Epidermal melanocyte (primary cell): ENCODE data around the gene LHFPL6.

Experiments
- DNase-seq: peaks from one replicate; pipeline ENCODE4 v3.0.0; 2011; ENCODE audit warnings: low spot score; ENCODE audit not compliant: insufficient read length

LHFPL6 gene

DNA sequence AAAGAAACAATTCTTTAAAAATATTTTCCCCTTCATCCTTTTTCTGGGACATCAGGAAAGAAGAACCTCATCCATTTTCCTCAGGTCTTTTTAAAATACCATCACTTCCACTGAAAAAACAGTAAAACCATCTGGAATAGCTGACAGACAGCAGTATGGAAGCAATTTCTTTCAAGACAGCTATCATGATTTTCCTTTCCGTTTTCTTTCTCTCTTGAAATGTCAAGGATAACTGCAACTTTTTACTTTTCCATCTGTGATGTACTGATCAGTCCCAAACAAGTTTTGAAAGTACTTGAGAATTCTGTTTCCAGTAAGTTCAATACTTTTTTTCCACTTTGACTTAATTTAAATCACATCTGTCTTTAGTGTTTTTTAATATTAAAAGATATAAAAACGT lies 211.2 kb downstream of the LHFPL6 start:
- no peak for DNase-seq

DNA sequence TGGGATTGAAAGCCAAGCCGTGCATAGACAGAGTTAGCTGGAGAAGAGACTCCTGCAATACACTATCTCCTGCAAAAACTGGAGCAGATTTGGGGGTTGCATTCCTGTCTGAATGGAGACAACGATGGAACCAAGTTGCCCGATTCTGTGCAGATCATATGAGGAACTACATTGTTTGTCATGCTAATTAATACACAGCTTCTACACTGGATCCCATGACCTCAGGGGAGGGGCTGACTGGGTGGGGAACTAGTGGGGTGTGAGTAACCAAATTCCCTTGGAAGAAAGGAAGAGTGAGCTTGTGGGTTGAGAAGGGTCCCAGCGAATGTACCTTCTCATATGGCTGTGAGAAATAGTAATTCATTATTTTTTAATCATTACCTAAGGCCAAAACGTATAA lies 214.0 kb downstream of the LHFPL6 start:
- DNase-seq = no peak

DNA sequence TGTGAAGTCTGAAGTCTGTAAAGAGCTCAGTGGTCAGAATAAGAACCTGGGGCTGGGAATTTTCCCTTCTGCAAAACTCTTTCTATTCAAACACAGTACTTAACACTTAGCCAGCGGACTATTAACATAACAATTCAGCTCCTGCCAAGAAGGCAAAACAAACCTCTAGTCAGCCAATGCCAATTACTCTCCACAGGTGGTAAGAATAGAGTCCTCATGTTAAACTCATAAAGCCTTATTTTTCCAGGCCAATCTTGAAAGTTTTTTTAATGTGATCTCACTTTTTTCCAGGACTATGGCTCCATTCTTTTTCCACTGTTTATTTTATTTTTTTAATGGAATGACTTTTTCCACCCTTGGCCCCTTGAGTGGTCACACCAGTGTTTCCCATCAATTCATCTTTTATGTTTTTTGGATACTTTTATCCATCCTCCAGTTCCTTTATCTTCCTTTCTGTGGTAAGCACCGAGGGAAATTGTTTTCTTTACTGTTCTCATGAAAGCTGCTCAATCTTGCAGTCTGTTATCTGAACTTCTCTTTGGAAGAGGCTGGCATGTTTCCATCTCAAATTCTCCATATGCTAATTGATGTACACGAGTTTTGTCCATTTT lies 217.3 kb downstream of the LHFPL6 start:
- DNase-seq = no peak

DNA sequence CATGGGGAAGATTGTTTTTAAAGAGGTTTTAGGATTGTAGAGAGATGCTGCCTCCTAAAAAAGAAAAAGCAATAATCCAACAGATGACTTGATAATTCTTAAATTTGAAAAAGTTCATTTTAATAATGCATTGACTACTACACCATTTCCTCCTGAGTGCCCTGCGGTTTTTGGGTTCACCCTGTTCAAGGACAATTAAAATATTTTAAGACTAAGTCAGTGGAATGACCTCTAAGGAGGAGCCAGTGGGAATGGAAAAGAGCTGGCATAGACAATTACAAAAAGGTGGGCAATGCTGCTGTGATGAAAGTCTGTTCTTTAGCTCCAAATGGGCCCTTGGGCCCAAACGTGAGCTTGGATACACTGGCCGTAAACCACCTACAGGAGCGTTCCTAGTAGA lies 217.8 kb downstream of the LHFPL6 start:
- DNase-seq = no peak

DNA sequence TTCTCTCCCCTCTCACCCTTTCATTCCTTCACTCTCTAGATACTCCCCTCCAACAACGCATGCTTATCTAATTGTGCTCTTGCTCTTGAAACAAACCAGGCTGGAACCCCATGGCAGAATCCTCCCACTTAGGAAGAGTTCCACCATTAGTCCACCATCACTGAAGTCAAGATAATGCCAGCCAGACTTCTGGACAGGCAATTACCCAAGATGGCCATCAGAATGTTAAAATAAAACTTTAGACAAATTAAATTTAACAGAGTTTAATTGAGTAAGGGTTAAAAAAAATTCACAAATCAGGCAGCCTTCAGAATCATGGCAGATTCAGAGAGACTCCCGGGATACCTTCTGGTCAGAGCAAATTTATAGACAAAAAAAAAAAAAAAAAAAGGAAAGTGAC lies 221.5 kb downstream of the LHFPL6 start:
- DNase-seq = no peak

DNA sequence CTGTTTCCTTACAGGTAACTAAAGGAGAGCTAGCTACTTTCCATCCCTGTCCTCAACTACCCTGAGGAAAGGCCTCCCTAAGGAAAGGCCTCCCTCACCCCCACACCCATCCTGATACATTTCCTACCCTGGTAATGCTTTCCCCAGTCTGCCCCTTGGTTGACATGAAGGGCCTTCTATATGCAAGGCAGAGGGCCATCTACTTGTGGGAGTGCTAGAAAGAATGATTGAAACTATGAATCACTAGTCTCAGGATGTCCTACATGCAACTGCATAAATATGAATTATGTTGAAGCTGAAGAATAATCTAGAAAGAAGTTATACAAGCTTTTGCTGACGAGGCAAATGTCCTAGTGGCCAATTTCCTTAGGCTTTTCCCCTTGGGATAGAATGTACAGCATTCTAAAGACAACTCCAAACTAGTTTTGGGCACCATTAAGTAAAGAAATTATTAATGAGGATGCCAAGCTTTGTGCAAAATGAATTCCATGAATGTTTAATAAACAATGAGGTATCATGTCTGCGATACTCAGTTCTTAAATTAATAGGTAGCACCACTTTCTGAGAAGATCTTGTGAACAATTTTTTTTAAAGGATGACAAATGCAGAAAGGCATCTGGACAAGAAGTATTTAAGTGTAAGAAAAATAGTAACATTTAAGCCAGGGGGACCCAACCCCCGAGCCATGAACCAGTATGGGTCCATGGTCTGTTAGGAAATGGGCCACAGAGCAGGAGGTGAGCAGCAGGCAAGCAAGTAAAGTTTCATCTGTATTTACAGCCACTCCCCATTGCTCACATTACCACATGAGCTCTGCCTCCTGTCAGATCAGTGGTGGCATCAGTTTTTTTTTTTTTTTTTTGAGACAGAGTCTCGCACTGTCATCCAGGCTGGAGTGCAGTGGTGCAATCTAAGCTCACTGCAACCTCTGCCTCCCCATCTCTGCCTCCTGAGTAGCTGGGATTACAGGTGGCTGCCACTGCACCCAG lies 223.0 kb downstream of the LHFPL6 start:
- DNase-seq = no peak

DNA sequence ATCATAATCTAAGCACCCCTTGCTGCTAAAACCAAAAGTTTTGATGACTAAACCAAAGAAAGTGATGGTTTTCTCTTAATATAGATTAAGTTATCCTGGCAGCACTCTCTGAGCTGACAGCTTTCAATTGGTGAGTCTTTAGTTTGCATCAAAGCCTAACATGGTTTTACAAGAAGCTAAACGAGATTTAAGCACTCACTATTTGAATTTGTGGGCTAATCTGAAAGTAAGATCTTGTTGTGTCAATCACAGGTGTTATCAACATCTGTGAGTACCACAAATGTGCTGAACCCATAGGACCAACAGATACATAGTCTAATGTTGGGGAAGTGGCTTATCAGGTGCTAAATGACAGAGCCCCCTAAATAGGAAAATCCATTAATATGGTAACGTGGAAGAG lies 223.9 kb downstream of the LHFPL6 start:
- DNase-seq = no peak

DNA sequence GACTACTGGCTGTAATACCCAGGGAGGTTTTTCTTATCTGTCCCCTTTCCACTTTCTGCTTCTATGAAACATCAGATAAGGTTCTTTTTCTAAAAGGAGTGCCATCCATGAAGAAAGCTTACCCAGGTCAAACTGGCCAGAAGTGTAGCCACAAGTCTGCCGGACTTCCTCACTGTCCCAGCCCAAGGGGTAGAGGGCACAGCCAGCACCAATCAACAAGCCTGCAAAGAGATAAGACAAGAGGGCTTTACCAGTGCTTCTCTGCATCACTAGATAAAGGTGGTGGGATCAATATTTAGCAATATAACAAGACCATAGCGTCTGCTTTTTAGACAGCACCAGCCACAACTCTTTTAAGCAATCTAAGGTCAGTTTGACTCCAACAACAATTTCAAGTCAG lies 224.7 kb downstream of the LHFPL6 start:
- DNase-seq = no peak

DNA sequence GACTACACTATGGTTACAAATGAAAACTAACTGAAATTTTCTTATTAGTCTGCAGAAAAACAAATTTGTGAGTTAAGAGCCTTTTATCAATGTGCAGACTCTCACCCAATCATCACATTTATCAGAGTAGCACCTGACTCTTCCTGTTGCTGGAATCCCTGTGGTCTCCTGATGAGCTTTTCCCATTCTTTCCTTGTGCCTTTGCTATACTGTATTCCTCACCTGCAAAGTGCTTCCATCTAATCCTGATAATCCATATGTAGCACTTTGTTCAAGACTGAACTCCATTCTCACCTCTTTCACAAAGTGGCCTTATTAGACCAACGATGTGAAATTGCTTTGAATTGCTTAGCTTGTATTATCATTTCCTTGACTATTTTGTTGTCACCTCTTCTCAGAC lies 225.3 kb downstream of the LHFPL6 start:
- no peak for DNase-seq

DNA sequence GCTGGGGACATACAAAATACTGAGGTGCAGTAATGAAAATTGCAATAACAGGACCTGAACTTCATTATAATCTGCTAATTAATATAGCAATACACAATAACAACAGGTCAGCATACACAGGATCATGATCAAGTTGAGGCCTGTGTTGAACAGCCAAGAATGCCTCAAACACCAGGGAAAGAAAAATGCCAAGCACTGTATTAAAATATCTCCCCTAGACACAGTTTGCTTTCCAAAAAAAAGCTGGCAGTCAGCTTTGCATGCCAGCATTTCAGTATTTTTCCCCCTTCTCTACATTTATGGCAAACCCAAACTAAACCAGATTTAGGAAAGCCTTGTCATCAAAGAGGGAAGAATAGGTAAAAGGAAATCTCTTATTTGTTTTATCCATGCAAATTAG lies 226.9 kb downstream of the LHFPL6 start:
- DNase-seq = no peak

DNA sequence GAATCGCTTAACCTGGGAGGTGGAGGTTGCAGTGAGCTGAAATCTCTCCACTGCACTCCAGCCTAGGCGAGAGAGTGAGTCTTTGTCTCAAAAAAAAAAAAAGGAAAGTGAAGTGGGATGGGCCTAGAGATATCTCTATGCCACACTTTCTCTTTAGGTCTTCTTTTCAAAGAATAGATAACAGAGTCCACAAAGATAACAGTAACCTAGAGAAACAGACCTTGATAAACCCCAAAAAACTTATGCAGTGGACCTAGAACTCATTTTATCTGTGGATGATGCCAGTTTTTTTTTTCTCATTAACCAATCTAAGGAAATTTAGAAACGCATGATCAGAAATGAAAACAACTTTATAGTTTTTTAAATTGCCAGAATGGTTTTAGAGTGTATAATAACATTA lies 227.4 kb downstream of the LHFPL6 start:
- DNase-seq = no peak

DNA sequence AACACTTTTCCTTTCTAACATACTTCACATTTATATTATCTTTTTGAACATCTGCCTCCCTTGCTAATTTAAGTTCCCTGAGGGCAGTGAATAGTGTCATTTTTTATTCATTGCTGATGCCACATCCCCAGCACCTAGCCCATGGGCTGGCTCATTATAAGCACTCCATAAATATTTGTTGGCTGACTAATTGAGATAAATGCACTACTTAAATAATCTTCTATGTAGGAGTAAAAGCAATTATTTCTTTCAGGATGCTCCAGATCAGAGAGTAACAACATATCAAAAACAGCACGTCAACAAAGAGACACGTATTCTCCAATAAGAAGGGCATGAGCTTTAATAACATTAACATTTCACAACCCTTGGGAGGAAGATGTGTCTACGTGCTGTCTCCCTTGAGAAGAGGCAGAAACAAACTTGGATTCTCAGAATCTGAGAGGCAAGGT lies 228.2 kb downstream of the LHFPL6 start:
- DNase-seq = no peak

DNA sequence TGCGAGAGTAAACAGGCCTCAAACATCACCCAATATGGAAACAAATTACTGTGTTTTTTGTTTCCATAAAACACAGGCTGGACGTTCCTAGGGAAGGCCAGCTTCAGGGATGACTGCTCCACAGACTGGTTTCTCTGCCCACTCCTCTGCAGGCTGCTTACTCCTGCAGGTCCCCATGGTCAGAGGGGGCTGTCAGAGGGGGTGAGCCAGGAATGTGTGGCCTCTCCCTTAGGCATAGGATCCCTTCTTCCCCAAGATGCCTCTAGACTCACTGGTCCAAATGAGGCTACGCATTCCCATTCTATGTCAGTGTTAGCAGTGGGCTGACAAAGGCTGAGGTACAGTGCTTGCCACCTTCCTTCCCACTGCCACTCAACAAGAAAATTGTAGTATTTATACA lies 229.8 kb downstream of the LHFPL6 start:
- DNase-seq = no peak

DNA sequence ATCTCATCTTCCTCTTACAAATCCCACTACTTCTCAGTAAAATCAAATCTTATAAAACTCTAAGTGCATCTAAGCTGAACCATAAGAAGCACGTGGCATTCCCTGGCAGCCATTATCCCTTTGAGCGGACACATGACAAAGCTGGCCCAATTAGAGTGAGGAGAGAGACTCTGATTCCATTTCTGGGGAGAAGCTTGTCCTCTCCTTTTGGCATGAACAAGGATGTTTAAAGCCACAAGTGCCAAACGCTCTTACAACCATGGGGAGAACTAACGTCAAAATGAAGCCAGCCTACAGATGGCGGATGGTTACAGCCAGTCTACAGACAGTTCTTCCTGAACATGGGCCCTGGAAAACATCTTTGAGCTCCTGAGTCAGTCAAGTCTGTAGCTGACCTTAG lies 231.3 kb downstream of the LHFPL6 start:
- no peak for DNase-seq

DNA sequence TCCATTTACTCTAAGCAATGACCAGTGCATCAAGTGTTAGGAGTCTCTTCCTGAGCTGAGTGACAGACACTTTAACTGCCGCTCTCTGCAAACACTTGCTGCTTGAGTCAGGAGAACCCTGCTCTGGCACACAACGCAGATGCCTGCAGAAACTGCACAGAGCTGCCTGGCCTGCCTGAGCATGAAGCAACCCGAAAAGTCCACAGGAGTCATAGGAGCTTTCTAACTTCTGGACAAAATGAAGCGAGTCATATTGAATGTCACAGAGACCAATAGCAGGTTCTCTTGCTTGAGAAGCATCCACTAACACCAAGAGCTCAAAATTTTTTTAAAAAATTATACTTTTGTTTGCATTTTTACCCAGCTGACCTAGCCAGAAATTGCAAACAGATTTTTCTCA lies 232.4 kb downstream of the LHFPL6 start:
- no peak for DNase-seq

DNA sequence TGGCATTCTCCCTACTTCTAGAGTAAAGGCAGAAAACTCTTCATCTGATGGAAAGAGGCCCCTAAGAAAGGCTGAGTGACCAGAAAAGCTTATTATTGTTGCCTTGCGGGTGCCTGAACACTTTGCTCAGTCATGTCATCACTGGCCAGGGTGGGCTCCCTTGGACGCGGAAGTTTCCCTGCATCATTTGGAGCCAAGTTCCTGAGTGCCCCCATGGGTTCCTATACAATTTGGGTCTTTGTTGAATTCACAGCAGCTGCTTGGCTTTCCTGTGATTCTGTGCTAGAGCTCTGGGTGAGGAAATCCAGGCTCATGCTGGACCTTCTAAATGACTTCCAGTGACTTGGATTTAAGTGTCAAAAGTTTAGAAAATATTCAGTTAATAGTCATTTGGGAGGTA lies 232.9 kb downstream of the LHFPL6 start:
- no peak for DNase-seq

DNA sequence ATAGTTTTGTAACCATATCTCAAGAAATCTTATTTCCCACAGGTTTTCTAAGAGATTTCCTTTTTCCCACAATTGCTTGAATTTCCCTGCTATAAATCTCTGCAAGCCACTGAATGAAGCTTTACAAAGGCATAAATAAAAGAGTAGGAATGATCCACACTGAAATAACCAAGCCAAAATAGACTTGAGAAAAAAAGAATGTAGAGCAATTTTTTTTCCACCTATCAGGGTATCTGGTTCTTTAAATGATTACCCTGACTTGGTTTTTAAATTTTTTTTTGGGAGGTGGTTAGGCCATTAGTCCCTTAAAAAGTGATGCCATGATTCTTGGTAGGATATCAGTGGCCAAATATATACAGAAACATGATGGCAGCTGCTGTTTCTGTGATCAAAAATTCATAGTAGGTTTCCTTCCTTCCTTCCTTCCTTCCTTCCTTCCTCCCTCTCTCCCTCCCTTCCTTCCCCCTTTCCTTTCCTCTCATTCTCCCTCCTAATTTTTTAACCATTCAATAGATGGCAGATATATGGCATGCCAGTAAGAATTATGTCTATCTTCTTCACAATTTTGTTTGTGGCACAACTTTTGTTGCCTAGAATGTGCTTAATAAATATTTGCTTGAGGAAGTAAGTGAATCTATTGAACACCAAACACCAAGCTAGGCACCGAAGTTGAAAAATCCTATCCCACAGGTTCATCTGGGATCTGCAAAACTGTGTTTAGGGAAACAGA lies 233.7 kb downstream of the LHFPL6 start:
- DNase-seq = no peak

DNA sequence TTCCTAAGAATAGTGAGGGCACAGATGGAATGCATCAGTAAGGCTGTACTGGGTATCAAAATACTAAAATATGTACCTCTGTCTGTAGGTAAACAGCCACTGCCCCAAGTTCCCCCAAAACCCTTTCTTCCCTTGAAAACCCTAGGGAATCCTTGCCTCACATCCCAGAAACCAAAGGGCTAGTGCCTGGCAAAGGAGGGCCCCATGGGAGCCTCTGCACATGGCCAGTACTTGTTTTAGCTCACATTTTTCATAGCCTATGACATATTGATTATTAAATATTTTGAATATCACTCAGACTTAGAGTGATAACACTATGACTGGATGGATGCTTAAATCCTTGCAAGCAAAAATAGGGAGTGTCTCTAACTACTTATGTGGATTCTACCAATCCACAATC lies 237.1 kb downstream of the LHFPL6 start:
- DNase-seq = no peak

DNA sequence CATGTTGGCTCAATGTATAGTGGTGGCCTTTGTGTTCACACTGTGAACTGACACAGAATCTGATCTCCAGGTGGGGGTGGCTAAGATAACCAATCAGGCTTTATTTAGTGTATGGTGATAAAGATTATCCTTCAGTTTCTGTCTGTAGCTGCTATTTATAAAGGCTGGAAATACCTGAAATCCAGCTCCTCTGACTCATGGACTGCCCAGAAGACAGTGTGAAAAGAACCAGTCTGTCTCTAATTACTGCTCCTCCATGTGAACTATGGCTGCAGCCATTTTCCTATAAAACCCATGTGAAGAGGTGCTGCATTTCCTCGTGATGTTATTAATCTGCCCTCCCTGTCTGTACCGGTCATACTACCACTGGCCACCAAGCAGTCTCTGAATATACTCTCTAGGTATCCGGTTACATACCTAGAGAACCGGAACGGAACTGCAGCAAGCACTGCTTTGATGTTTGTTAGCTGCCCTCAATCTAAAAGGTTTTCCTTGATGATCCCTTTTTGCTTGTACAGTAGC lies 238.0 kb downstream of the LHFPL6 start:
- DNase-seq = no peak

DNA sequence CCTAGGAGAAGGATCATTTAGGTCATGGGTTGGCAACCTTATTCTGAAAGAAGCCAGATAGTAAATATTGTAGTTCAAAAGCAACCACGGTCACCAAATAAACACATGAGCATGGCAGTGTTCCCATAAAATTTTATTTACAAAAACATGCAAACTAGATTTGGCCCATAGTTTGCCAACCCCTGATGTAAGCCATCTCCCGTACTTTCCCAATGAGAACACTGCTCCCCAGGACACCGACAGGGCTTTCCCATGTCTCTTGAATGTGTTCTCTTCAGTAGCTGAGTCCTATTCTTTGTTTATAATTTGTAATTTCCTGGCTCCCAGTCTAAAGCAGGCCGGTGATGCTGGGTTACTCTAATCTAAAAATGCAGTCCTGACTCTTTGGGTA lies 239.6 kb downstream of the LHFPL6 start:
- DNase-seq = no peak

DNA sequence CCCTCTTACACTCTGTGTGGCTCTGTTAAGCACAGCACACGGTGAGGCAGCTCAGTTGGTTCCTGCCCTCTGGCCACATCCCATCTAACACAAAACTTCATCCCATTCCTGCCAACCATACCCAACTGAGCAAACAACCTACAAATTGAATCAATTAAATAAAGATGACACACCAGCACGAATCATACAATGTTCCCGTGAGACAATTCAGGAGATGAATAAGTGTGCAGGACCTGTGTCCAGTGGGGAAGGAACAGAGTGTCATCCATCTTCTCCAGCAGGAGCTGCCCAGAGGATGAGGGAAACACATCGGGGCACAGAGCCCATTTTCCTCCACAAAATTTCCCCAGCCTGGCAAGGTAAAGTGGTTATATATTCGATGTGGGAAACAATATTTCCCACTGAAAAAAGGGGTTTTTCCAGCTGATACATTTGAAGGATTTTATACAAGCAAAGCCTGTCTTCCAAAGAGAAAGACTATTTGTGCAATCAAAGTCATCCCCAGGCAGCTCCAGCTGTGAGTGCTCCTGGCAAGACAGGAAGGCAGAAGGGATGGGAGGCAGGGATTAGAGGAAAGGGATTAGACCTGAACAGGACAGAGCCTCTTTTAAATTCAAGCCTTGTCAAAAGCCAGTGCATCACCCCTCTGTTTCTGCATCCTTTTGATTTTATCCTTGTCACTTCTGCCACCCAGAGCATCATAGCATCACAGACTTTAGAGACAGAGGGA lies 240.2 kb downstream of the LHFPL6 start:
- no peak for DNase-seq
